Activated T-helper 1 cell treated with anti-CD3 and anti-CD28 coated beads, Interleukin-2, amount 50 U/mL, for 16 hours (primary cell): ENCODE data around the gene TRIM9.
"Not testable (repeated sequence)": the region's sequence is repeated elsewhere in the genome, so short reads cannot be mapped to it uniquely, and the experiment has no call there.

Experiments
- DNase-seq, 2 donors: peaks; one replicate each; pipeline ENCODE4 v3.0.0-alpha.2; 2020; ENCODE audit warnings: low read depth in 1 of 2, low spot score in 1 of 2

The TRIM9 gene

GRCh38 chr14:51004801-51005526 is 89.9 kb downstream of the TRIM9 start:
- no peak for DNase-seq

- DNase-seq = no peak
Measured at GRCh38 chr14:51004352-51004800, 90.5 kb downstream of the TRIM9 start.

DNA sequence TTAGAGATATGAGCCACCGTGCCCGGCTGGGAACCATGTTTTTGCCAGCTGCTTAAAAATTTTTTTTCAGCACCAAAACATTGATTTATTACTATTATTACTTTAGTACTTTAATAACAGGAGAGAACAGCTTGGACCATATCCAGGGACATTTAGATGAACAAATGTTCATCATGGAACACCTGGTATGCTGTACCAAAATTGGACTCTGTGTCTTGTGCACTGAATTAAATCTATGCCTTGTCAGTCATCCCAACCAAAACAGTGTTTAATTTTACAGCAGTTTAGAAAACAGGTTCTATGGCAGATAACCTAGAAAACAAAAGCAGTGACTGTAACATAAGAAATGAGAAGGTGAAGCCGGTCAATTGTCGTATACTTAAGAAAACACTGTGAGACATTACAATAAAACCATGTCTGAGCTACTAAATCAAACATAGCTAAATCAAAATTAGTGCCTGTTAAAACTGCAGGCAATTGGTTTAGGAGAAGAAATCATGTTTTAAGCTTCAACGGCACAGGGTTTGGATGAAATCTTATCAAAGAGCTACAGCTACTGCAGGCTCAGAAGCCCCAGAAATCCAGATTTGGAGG is 92.4 kb downstream of the TRIM9 start:
- no peak for DNase-seq

DNA sequence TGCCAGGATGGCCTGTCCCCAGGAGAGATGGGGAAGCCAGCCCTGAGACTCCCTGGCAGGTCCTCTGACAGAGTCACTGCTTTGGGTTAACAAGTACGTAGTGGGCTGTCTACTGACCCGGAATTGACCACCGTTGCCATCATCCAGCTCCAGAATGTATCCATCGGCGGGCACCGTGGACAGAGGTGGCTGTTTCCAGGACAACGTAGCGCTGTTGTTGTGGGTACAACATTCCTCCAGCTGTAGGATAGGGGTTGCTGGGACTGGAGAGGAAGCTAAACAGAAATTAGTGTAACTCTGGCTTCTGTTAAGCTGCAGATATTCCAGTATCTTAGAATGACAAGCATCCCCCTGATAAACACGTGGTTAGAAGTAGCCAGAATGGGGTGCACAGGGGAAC is 94.3 kb downstream of the TRIM9 start:
- DNase-seq = no peak

- DNase-seq = no peak
Measured at GRCh38 chr14:50999726-51000125, 95.2 kb downstream of the TRIM9 start.

- no peak for DNase-seq
Measured at GRCh38 chr14:50998612-50999011, 96.3 kb downstream of the TRIM9 start.

DNA sequence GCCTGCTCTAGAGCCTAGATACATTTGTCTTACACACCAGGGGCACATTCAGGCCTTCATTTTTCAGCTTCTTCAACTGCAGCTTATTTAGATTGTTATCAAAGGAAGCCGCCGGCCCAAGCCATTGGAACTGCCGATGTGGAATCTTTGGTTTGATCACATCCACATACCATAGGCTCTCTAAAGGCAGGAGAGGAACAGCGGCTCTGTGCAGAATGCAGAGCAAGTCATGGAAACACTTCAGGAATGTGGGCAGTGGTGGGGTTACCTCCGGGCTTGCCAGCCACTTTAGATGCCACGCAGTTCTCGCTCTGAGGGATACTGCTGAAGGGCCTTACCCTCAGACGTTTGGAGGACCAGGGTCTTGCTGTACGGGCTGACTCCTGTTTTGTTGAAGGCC is 97.2 kb downstream of the TRIM9 start:
- DNase-seq = no peak

- not testable (repeated sequence) for DNase-seq
Measured at GRCh38 chr14:50994158-50994557, 100.7 kb downstream of the TRIM9 start.

- DNase-seq = no peak
Measured at GRCh38 chr14:50985859-50986331, 109.0 kb downstream of the TRIM9 start.

DNA sequence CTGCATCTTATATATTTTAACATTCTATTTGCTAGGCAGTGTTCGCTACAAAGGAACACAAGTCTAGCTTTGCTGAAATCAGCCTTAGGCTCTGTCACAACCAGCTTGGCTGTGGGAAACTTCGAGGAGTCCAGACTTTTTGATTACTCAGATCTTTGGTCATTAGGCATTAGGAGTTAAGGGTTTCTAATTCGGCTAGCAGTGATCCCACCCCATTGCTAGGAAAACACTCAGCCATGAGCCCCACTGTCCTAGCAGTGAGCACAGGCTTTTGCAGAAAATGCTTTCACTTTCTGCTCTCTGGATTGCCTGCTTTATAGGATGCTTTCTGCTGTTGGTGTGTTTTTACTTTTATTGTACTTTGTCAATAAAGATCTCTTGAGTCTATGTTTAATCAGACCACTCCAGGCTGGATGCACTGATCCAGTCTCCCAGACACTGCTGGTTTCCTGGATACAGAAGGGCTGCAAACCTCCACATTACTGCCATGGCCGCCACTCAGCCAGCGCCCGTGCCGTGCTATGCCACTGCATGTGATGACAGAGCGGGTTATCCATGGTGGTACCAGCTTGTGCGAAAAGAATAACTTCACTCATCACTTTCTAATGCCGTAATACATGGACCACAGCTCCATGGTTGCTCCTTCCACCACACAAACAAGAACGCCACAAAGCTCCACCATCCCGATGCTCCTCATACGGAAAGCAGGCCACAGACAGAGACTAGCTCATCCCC is 109.6 kb downstream of the TRIM9 start:
- no peak for DNase-seq

GRCh38 chr14:50984036-50984710 is 110.7 kb downstream of the TRIM9 start:
- no peak for DNase-seq

- no peak for DNase-seq
Measured at GRCh38 chr14:50979941-50980850, 114.7 kb downstream of the TRIM9 start.

DNA sequence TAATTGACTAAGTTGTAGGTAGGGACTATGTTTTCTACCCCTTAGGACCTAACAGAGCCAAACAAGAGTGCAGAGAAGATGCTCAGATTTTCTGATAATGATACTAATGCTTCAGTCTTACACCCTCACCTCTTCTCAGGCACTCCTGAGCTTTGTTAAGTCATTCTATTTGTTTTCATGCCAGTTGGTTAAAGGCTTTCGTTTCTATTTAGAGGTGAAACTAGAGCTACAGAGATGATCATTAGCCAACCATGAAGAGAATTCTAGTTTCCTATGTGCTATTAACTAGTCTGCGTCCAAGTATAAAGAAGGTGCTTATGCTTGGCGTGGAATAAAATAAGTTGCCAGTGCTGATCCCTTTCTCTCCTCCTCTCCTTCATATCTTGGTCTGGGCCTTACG is 116.0 kb downstream of the TRIM9 start:
- DNase-seq = no peak

DNA sequence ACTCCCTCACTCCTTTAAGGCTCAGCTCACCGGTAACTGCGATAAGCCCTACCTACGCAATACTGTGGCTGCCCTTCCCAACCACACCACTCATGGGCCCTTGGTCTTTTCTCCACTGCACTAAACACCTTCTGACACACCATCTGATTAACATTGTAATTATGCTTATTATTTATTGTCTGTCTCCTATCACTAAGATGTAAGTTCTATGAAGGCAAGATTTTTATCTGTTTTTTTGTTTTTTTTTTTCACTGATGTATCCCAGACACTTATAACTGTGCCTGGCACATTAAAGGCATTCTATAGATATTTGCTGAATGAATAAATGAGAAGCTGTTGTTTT is 116.4 kb downstream of the TRIM9 start:
- DNase-seq = no peak

- DNase-seq = no peak
Measured at GRCh38 chr14:50977863-50978528, 116.9 kb downstream of the TRIM9 start.

DNA sequence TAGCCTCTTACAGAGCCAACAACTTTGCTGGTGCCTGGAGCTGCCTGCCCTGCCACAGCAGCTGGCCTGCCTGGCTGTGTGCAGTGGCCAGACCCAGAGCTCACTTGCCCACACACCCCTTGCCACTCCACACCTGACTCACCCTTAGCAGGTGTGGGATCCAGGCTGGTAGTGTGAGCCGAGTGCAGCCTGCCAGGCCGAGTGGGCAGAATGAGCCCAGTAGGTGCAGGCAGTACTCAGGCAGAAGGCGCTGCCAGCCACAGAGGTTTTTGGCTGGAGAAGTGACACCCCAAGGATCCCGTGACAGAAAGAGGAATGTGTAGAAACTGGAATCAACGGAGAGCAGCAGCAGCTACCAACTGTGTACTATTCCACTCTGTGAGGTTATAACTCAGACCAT is 120.8 kb downstream of the TRIM9 start:
- no peak for DNase-seq

GRCh38 chr14:50972734-50973133 is 122.2 kb downstream of the TRIM9 start:
- no peak for DNase-seq

- DNase-seq = no peak
Measured at GRCh38 chr14:50970886-50971781, 123.8 kb downstream of the TRIM9 start.

DNA sequence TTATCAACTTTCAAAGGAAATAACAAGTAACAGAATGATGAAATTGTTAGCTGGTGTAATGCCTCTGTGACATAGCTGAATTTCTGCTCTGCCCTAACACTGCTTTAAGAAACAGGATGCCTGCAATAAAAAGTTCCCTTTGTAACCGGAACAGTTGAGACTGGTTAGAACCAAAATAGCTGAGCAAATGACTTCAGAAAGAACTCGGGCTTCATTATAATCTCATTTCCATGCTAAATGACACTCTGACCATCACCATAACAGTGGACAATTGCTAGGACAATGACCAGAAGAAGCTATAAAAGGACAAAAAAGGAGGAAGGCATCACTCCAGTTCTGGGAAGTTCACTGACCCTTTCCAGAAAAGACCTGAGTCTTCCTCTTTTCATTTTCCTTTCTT is 127.1 kb downstream of the TRIM9 start:
- DNase-seq = no peak
